ENCODE measurements around the gene GMFB.

Gene GMFB

DNA sequence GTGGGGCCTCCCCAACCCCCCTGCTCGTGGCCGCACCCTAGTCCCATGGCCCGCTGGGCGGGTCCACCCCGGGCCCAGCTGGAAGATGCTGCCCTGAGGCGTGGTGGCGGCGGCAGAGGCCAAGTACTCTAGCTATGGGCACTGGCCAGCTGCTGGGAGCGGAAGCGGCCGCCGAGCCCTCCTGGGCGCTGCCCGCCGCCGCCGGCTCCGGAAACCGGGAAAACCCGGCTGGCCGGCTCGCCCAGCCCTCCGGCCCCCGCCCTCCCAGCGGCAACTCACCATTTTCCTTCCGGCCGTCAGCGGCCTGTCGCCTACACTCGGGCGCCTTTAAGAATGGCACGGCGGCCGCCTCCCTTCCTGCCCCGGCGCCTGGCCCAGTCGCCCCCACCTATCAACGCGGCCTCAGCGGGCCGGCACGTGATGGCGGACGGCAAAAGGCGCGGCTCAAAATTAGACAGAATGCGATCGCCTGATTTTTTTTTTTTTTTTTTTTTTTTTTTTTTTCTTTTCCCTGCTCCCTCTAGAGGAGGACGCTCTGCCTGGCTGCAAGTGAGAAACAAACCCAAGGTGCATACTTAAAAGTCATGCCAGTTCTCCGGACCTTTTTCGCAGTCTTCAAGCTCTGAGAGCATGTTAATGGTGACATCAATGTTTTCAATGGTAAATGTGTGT lies at the start of gene GMFB:
Gene GMFB, minus strand, starts transcription at position 335 of the 672 bp plus-strand sequence. Its CDS starts 53 bp downstream, at position 282.
- peak; percentile 92 to 97 (median 96) for DNase-seq

- DNase-seq: no peak
These were observed 49.3 kb upstream of the GMFB start for GRCh38 chr14:54538055-54538454.

- DNase-seq: no peak
These were observed 48.9 kb upstream of the GMFB start for GRCh38 chr14:54537651-54538050.

- DNase-seq: no peak
These were observed 46.9 kb upstream of the GMFB start for GRCh38 chr14:54535646-54536045.

GRCh38 chr14:54535126-54535525 lies 46.3 kb upstream of the GMFB start:
- DNase-seq: no peak

GRCh38 chr14:54533100-54533499 lies 44.3 kb upstream of the GMFB start:
- DNase-seq: no peak

GRCh38 chr14:54532111-54533012 lies 43.6 kb upstream of the GMFB start:
- no peak for DNase-seq

DNA sequence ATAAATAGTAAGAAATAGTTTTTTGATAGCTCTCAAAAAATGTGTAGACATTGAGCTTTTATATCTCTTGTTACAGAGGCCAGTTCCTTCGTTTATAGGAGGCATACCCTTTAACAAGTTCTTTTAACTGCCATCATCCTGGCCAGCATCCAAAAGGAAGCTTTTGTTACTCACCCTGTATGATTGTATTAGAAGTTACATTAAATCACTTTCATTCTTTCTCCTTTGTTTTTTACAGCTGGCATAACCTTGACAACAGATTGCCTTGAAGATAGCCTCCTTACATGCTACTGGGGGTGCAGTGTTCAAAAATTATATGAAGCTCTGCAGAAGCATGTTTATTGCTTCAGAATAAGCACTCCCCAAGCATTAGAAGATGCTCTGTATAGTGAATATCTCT lies 41.0 kb upstream of the GMFB start:
- peak in 2 of 3 experiments; percentile 3 to 16 for DNase-seq

- no peak for DNase-seq
These were observed 40.2 kb upstream of the GMFB start for GRCh38 chr14:54528973-54529372.

GRCh38 chr14:54524410-54524809 lies 35.6 kb upstream of the GMFB start:
- no peak for DNase-seq

- no peak for DNase-seq
These were observed 27.9 kb upstream of the GMFB start for GRCh38 chr14:54516709-54517108.

DNA sequence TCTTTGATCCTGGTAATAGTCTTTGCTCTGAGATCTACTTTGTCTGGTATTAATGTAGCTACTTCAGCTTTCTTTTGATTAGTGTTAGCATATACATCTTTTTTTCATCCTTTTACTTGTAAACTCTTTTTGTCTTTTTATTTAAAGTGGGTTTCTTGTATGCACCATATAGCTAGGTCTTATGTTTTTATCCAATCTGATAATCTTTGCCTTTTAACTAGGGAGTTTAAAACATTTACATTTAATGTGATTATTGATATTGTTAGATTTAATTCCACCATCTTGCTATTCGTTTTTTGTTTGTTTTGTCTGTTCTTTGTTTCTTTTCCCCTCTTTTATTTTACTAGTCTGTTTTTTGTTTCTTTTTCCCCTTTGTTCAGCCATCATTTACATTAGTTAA lies 26.9 kb upstream of the GMFB start:
- DNase-seq: no peak

- no peak for DNase-seq
These were observed 23.6 kb upstream of the GMFB start for GRCh38 chr14:54512393-54512792.

DNA sequence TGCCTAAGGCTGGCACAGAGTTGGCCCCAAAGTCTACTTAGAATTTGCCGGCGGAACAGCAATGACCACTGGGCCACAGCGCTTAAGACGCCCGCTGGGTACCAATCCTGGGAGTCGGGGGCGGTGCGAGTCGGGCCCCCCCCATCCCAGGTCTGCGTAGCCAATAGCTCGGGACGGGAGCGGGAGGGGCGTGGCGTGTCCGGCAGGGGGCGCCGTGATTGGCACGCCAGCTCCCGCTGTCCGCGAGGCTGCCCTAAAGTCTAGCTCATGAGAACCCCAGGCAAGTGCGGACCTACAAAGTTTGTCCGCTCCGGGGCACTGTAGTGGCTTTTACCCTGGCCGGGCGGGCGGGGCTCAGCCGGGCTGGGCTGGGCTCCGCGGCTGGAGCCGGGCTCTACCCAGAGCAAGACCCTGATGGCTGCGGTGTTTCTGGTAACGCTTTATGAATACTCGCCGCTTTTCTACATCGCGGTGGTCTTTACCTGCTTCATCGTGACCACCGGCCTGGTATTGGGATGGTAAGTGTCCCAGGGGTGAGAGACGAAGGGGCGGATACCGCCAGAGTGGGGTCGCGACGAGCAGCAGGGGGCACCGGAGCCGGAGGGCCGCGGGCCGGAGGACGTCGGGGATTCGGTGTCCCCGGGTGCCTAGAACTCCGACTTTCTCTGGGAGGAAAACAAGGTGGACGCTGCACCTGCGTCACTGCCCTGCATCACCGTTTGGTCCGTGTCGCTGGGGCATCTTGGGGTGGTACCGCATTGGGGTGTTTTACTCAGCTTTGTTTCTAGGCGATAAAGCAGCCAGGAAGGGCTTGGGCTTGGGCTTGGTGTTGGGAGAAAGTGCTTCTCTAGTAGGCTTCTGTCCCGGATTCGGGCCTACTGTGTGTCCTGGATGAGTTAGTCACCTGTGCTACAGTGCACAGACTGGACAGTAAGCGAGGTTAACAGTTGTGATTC lies 21.0 kb upstream of the GMFB start, which contains the start of gene CGRRF1:
Gene CGRRF1, plus strand, starts transcription at position 361 of the 956 bp plus-strand sequence. Its CDS starts 54 bp downstream, at position 415.
- peak; percentile 98 to 99 (median 99) for DNase-seq

- peak in 1 of 3 experiments; percentile 13 for DNase-seq
These were observed 14.7 kb upstream of the GMFB start for GRCh38 chr14:54503486-54503885.

DNA sequence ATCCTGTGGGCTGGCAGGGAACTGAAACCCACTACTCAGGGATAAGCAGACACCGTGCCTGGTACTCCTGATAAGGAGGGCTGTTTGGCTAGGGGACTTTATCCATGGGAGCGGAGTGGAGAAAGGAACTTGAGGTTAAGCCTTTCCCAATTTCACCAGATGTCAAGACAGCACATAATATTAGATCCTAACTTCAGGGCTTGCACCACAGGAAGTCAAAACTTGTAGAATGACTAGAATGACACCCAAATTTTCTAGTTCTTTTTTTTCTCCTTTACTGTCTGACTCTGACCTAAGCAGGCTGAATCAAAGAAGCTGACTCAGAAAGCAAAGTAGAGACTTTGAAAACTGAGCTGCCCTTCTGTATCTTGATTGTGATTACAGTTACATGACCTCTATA lies 13.8 kb upstream of the GMFB start:
- DNase-seq: no peak

- DNase-seq: no peak
These were observed 12.7 kb upstream of the GMFB start for GRCh38 chr14:54501480-54501879.

- DNase-seq: no peak
These were observed 12.0 kb upstream of the GMFB start for GRCh38 chr14:54500744-54501143.

GRCh38 chr14:54498579-54498978 lies 9.8 kb upstream of the GMFB start:
- DNase-seq: no peak

GRCh38 chr14:54498095-54498531 lies 9.3 kb upstream of the GMFB start:
- DNase-seq: no peak

DNA sequence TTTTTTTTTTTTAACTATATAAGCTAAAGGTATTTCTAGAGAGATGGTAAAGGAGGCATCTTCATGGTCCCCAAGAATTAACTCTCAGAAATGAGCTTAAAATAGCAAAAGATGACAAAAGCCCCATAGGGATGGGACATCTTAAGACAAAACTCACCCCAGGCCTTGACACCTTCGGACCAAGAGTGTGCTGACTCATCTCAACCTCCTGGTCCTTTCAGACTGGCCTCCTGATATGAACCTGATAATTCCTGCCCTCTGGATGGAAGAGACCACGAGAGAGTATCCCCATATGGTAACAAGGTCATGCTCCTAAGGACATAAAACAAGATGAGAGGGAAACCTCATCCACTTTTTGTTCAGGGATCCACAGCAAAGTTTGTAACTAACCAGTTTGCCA lies 8.4 kb upstream of the GMFB start:
- no peak for DNase-seq

DNA sequence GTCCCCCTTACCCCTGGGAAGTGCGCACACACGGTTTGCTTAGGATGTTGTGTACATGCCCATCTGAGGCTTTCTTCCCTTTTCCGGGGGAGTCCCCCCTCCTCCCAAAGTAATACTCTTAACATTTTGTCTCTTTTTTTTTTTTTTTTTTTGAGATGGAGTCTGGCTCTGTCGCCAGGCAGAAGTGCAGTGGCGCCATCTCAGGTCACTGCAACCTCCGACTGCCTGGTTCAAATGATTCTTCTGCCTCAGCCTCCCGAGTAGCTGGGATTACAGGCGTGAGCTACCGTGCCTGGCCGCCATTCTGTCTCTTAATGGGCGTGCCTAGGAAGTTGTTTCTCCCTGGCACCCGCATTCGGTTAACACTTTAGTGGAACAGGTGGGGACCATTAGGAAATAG lies 4.5 kb upstream of the GMFB start:
- DNase-seq: no peak
